ENCODE data around the gene GVQW3. TPM values are rescaled to one million over a fixed set of nuclear protein-coding genes. Genes with fewer than 3 reads are reported as not detected.
A peak's percentile ranks its signal among the peaks of the same experiment; 100 is the strongest.

GVQW3 gene
- total and polyA plus RNA-seq, 2 of the 13 experiments (the other 11 are each of a cell fraction or from before 2014, with no cell fraction given) = 5.0 to 5.6 TPM

DNA sequence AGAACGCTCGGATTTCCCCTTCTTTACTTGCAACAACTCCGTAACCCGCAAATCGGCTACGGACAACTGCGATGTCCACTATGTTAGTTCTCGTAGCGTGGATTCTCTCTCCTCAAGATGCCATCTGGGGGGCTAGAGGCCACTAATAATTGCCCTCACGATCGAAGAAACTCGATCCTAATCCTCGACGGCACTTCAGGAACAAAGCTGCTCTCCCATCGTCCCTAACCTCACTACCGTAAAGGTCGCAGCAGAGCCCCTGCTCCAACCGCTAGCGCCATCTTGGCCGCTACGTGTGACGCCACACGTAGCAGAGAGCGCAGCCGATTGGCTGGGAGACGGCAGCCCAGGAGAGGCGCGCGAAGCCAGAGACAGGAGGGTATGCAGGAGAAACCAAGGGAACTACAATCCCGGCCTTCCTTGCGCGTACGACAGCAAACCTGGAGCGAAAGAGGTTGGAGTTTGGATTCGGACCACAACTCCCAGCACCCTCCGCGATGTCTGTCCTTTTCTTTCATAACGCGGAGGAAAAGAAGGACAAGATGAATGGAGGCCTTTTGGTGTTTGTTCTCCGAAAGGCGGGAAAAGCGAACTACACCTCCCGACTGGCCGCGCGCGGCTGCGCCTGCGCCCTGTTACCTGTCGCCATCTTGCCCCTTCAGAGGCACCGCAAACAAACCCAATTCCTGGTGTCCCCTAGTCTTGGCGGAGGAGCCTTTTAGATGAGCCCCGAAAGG, 63.4 kb downstream of the GVQW3 start, which contains the start of gene EMSY (continued):
- TF ChIP-seq, protein P1, sequence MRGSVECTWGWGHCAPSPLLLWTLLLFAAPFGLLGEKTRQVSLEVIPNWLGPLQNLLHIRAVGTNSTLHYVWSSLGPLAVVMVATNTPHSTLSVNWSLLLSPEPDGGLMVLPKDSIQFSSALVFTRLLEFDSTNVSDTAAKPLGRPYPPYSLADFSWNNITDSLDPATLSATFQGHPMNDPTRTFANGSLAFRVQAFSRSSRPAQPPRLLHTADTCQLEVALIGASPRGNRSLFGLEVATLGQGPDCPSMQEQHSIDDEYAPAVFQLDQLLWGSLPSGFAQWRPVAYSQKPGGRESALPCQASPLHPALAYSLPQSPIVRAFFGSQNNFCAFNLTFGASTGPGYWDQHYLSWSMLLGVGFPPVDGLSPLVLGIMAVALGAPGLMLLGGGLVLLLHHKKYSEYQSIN (CRISPR knock-in tag; IDR thresholded peaks at IDR 0.05; ENCODE audit: borderline replicate concordance) = no peak
- TF ChIP-seq ZNF850 (CRISPR knock-in tag; conservative IDR thresholded peaks at IDR 0.05) (no peak), KDM5A (IDR thresholded peaks at IDR 0.05; ENCODE audit: borderline replicate concordance, low read length) (no peak; the same call in 1 of the 2 replicates), ZNF552 (CRISPR knock-in tag; IDR thresholded peaks at IDR 0.05; ENCODE audit: borderline replicate concordance) (no peak), HDAC6 (IDR thresholded peaks at IDR 0.05; ENCODE audit: low read depth, low read length) (no peak), POLR2A (IDR thresholded peaks at IDR 0.05; ENCODE audit: insufficient read depth in 1 of 2, low read depth in 2 of 2, low read length in 2 of 2) (peak; percentile 96 to 99), ZNF337 (CRISPR knock-in tag; IDR thresholded peaks at IDR 0.05; ENCODE audit: borderline replicate concordance, low read depth) (0 out of 2 replicates have a peak, but pooled peaks have one; percentile 13), PAF1 (CRISPR knock-in tag; IDR thresholded peaks at IDR 0.05) (no peak), FOXO4 (CRISPR knock-in tag; conservative IDR thresholded peaks at IDR 0.05) (no peak), SIN3A (IDR thresholded peaks at IDR 0.05; ENCODE audit: borderline replicate concordance, low read depth, low read length) (peak; percentile 79; the same call in 1 of the 2 replicates), JARID2 (CRISPR knock-in tag; IDR thresholded peaks at IDR 0.05; ENCODE audit: insufficient replicate concordance) (no peak), FOXA1 (IDR thresholded peaks at IDR 0.05) (no peak), FOXA1 (CRISPR knock-in tag; IDR thresholded peaks at IDR 0.05) (0 out of 2 replicates have a peak, but pooled peaks have one; percentile 12), ZNF7 (CRISPR knock-in tag; IDR thresholded peaks at IDR 0.05) (no peak), SIX4 (CRISPR knock-in tag; IDR thresholded peaks at IDR 0.05) (no peak; the same call in 1 of the 2 replicates), ZNF615 (CRISPR knock-in tag; IDR thresholded peaks at IDR 0.05; ENCODE audit: borderline replicate concordance) (no peak), ZBTB7B (CRISPR knock-in tag; IDR thresholded peaks at IDR 0.05) (no peak), KLF9 (CRISPR knock-in tag; IDR thresholded peaks at IDR 0.05; ENCODE audit: low read depth) (no peak)
- TF ChIP-seq, protein P2, sequence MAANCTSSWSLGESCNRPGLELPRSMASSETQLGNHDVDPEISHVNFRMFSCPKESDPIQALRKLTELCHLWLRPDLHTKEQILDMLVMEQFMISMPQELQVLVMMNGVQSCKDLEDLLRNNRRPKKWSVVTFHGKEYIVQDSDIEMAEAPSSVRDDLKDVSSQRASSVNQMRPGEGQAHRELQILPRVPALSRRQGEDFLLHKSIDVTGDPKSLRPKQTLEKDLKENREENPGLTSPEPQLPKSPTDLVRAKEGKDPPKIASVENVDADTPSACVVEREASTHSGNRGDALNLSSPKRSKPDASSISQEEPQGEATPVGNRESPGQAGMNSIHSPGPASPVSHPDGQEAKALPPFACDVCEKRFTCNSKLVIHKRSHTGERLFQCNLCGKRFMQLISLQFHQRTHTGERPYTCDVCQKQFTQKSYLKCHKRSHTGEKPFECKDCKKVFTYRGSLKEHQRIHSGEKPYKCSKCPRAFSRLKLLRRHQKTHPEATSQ (CRISPR knock-in tag; IDR thresholded peaks at IDR 0.05; ENCODE audit: borderline replicate concordance) = no peak; the same call in 1 of the 2 replicates
- TF ChIP-seq, protein P3, sequence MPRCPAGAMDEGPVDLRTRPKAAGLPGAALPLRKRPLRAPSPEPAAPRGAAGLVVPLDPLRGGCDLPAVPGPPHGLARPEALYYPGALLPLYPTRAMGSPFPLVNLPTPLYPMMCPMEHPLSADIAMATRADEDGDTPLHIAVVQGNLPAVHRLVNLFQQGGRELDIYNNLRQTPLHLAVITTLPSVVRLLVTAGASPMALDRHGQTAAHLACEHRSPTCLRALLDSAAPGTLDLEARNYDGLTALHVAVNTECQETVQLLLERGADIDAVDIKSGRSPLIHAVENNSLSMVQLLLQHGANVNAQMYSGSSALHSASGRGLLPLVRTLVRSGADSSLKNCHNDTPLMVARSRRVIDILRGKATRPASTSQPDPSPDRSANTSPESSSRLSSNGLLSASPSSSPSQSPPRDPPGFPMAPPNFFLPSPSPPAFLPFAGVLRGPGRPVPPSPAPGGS (CRISPR knock-in tag; IDR thresholded peaks at IDR 0.05) = no peak
- TF ChIP-seq, protein P4, sequence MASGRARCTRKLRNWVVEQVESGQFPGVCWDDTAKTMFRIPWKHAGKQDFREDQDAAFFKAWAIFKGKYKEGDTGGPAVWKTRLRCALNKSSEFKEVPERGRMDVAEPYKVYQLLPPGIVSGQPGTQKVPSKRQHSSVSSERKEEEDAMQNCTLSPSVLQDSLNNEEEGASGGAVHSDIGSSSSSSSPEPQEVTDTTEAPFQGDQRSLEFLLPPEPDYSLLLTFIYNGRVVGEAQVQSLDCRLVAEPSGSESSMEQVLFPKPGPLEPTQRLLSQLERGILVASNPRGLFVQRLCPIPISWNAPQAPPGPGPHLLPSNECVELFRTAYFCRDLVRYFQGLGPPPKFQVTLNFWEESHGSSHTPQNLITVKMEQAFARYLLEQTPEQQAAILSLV (CRISPR knock-in tag; IDR thresholded peaks at IDR 0.05; ENCODE audit: borderline replicate concordance) = peak; percentile 91; the same call in 1 of the 2 replicates
